T-helper 2 cell treated with Interferon-gamma antibody and Interleukin-4, amounts not matched to agents 5 μg/mL and 100 μg/mL, for 36 hours (primary cell): Measurements from ENCODE around the gene IFI44L.

Experiments used
- DNase-seq: peaks from one replicate; pipeline ENCODE4 v3.0.0; 2021; ENCODE audit warnings: low spot score
- H3K27ac Mint-ChIP-seq: one replicate; pipeline ENCODE4 v1.8.0; 2021; ENCODE audit warnings: mild to moderate bottlenecking, mixed read lengths
- H3K27me3 Mint-ChIP-seq: one replicate; pipeline ENCODE4 v1.8.0; 2021; ENCODE audit warnings: low read depth, mixed read lengths
- H3K36me3 Mint-ChIP-seq: one replicate; pipeline ENCODE4 v1.8.0; 2021; ENCODE audit warnings: low read depth, mixed read lengths
- H3K4me1 Mint-ChIP-seq: one replicate; pipeline ENCODE4 v1.8.0; 2021; ENCODE audit warnings: low read depth, mixed read lengths
- H3K4me3 Mint-ChIP-seq: one replicate; pipeline ENCODE4 v1.8.0; 2022; ENCODE audit warnings: mild to moderate bottlenecking, moderate library complexity, mixed read lengths
- H3K9me3 Mint-ChIP-seq: one replicate; pipeline ENCODE4 v1.8.0; 2021; ENCODE audit warnings: mixed read lengths

The IFI44L gene

GRCh38 chr1:78652019-78652560 lies 31.8 kb downstream of the IFI44L start:
- peaks cover 13% of the 10 kb centered on the region for H3K9me3 Mint-ChIP-seq
- H3K4me1 Mint-ChIP-seq: peaks cover 38% of the 10 kb centered on the region
- H3K4me3 Mint-ChIP-seq: peak overlapping the region; percentile 92
- no peak for DNase-seq
- no peaks in the 10 kb centered on the region for H3K27me3 Mint-ChIP-seq
- H3K36me3 Mint-ChIP-seq: peaks cover 37% of the 10 kb centered on the region
- H3K27ac Mint-ChIP-seq: no peak overlapping the region

DNA sequence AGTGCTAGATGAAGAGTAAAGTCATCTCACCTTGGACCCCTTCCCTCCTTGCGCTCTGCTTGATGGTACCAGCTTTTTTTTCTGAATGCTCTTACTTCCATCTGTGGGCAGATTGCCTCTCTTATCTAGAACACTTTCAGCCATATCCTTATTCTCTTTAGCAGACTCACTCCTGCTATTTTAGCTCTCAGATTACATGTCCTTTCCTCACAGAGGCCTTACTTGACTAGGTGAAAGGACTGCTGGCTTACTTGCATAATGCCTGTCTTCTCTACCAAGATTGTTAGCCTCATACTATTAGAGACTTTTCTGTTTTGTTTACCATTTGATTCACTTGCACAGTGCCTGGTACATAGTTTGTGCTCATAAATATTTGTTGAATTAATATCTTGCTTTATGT lies 38.7 kb downstream of the IFI44L start:
- Mint-ChIP-seq H3K4me1 (peaks cover 27% of the 10 kb centered on the region), H3K9me3 (no peaks in the 10 kb centered on the region), H3K36me3 (peaks cover 59% of the 10 kb centered on the region), H3K4me3 (no peak overlapping the region), H3K27me3 (no peaks in the 10 kb centered on the region), H3K27ac (no peak overlapping the region)
- DNase-seq: no peak

DNA sequence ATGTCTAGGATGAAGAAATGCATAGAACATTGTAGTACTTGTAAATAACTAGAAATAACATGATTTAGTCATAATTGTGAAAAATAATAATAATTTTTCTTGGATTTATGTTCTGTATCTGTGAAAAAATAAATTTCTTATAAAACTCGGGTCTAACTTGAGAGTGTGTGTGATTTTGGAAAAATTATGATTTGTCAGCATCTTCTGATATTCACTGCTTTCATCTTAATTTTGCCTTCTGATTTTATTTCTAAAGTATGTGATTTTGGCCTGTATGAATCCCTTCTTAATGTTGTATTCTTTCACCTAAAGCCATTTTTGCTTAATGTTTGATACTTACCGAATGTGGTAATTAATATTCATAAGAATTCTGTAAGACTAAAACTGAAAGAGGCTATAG lies 43.7 kb downstream of the IFI44L start:
- Mint-ChIP-seq H3K27me3 (no peaks in the 10 kb centered on the region), H3K4me3 (no peak overlapping the region), H3K36me3 (peaks cover 39% of the 10 kb centered on the region), H3K4me1 (peaks cover 5% of the 10 kb centered on the region), H3K9me3 (no peaks in the 10 kb centered on the region), H3K27ac (no peak overlapping the region)
- no peak for DNase-seq

GRCh38 chr1:78664763-78665162 lies 44.5 kb downstream of the IFI44L start:
- Mint-ChIP-seq H3K27me3 (no peaks in the 10 kb centered on the region), H3K9me3 (no peaks in the 10 kb centered on the region), H3K4me3 (no peak overlapping the region), H3K36me3 (peaks cover 31% of the 10 kb centered on the region), H3K4me1 (no peaks in the 10 kb centered on the region), H3K27ac (no peak overlapping the region)
- DNase-seq: no peak

DNA sequence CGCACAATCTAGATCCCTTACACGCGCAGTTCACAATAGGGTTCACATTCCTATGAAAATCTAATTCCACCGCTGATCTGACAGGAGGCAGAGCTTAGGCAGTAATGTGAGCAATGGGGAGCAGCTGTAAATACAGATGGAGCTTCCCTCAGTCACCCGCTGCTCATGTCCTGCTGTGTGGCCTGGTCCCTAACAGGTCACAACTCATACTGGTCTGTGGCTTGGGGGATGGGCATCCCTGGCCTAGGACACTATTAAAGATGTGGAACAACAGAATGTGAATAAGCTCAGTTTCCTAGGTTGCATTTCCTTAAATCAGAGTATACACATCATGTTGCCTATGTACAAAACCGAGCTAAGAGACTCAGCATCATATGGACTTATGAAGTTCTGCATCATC lies 45.6 kb downstream of the IFI44L start:
- peaks cover 23% of the 10 kb centered on the region for H3K36me3 Mint-ChIP-seq
- H3K4me1 Mint-ChIP-seq: peaks cover 7% of the 10 kb centered on the region
- H3K27me3 Mint-ChIP-seq: no peaks in the 10 kb centered on the region
- H3K9me3 Mint-ChIP-seq: no peaks in the 10 kb centered on the region
- no peak overlapping the region for H3K4me3 Mint-ChIP-seq
- no peak for DNase-seq
- no peak overlapping the region for H3K27ac Mint-ChIP-seq

GRCh38 chr1:78667939-78668338 lies 47.7 kb downstream of the IFI44L start:
- H3K9me3 Mint-ChIP-seq: no peaks in the 10 kb centered on the region
- no peak overlapping the region for H3K27ac Mint-ChIP-seq
- H3K36me3 Mint-ChIP-seq: peaks cover 11% of the 10 kb centered on the region
- H3K27me3 Mint-ChIP-seq: no peaks in the 10 kb centered on the region
- H3K4me1 Mint-ChIP-seq: peaks cover 8% of the 10 kb centered on the region
- no peak for DNase-seq
- no peak overlapping the region for H3K4me3 Mint-ChIP-seq

- no peak for DNase-seq
- no peaks in the 10 kb centered on the region for H3K27me3 Mint-ChIP-seq
- H3K4me3 Mint-ChIP-seq: no peak overlapping the region
- peaks cover 6% of the 10 kb centered on the region for H3K36me3 Mint-ChIP-seq
- H3K27ac Mint-ChIP-seq: no peak overlapping the region
- H3K9me3 Mint-ChIP-seq: no peaks in the 10 kb centered on the region
- peaks cover 8% of the 10 kb centered on the region for H3K4me1 Mint-ChIP-seq
These were observed 48.2 kb downstream of the IFI44L start for GRCh38 chr1:78668427-78668826.

GRCh38 chr1:78672428-78672827 lies 52.2 kb downstream of the IFI44L start:
- no peak overlapping the region for H3K27ac Mint-ChIP-seq
- no peak overlapping the region for H3K4me3 Mint-ChIP-seq
- no peaks in the 10 kb centered on the region for H3K36me3 Mint-ChIP-seq
- no peaks in the 10 kb centered on the region for H3K27me3 Mint-ChIP-seq
- no peaks in the 10 kb centered on the region for H3K9me3 Mint-ChIP-seq
- no peak for DNase-seq
- peaks cover 10% of the 10 kb centered on the region for H3K4me1 Mint-ChIP-seq

DNA sequence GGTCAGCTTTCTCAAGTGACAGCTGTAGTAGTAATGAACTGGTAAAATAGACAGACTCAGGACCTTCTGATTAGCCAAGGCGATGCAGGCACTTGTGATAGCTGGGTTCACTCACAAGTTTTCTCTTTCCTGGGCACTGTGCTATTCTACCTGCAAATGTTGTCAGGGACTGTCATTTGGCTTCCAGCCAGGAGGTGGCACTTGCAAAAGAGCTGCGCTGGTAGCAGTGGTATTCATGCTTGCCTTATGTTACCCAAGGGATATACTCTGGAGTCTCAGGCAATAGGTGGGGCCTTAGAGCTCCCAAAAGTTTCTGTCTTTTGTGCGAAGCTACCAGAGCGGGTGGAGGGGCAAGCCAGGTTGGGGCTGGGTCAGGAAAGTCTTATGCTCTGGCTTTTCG lies 52.9 kb downstream of the IFI44L start:
- no peaks in the 10 kb centered on the region for H3K36me3 Mint-ChIP-seq
- H3K4me1 Mint-ChIP-seq: peaks cover 14% of the 10 kb centered on the region
- no peak overlapping the region for H3K4me3 Mint-ChIP-seq
- no peaks in the 10 kb centered on the region for H3K27me3 Mint-ChIP-seq
- H3K9me3 Mint-ChIP-seq: no peaks in the 10 kb centered on the region
- H3K27ac Mint-ChIP-seq: no peak overlapping the region
- no peak for DNase-seq

- Mint-ChIP-seq H3K36me3 (peaks cover 3% of the 10 kb centered on the region), H3K4me3 (no peak overlapping the region), H3K9me3 (no peaks in the 10 kb centered on the region), H3K27ac (no peak overlapping the region), H3K4me1 (peaks cover 12% of the 10 kb centered on the region), H3K27me3 (peaks cover 2% of the 10 kb centered on the region)
- DNase-seq: no peak
These were observed 56.2 kb downstream of the IFI44L start for GRCh38 chr1:78676347-78676982.

DNA sequence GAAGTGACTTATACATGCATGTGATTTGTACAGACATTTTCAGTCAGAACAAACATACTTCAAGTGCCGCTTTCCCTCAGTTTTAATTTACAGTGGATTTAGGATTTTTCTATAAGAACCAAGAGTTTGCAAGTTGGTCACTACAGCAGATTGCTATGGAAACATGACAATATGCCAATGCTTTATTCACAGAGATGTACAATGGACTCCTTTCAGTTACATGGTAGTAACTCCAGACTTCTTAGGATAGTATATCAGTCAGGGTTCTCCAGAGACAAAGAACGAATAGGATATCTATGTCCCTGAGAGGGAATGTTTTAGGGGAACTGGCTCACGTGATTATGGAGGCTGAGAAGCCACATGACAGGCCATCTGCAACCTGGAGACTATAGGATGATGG lies 56.7 kb downstream of the IFI44L start:
- H3K27ac Mint-ChIP-seq: no peak overlapping the region
- H3K36me3 Mint-ChIP-seq: peaks cover 3% of the 10 kb centered on the region
- peaks cover 12% of the 10 kb centered on the region for H3K4me1 Mint-ChIP-seq
- no peak overlapping the region for H3K4me3 Mint-ChIP-seq
- no peak for DNase-seq
- H3K9me3 Mint-ChIP-seq: no peaks in the 10 kb centered on the region
- peaks cover 2% of the 10 kb centered on the region for H3K27me3 Mint-ChIP-seq

- Mint-ChIP-seq H3K4me1 (peaks cover 12% of the 10 kb centered on the region), H3K27me3 (peaks cover 7% of the 10 kb centered on the region), H3K27ac (peak overlapping the region; percentile 67), H3K9me3 (no peaks in the 10 kb centered on the region), H3K4me3 (peak overlapping the region; percentile 58), H3K36me3 (peaks cover 3% of the 10 kb centered on the region)
- DNase-seq: no peak
These were observed 57.5 kb downstream of the IFI44L start for GRCh38 chr1:78677788-78678187.

GRCh38 chr1:78678324-78678723 lies 58.1 kb downstream of the IFI44L start:
- Mint-ChIP-seq H3K4me1 (peaks cover 12% of the 10 kb centered on the region), H3K9me3 (no peaks in the 10 kb centered on the region), H3K27me3 (peaks cover 7% of the 10 kb centered on the region), H3K27ac (peak overlapping the region; percentile 67), H3K36me3 (peaks cover 3% of the 10 kb centered on the region), H3K4me3 (peak overlapping the region; percentile 58)
- DNase-seq: no peak

GRCh38 chr1:78681265-78681664 lies 61.0 kb downstream of the IFI44L start:
- Mint-ChIP-seq H3K27me3 (peaks cover 19% of the 10 kb centered on the region), H3K4me3 (no peak overlapping the region), H3K9me3 (no peaks in the 10 kb centered on the region), H3K27ac (no peak overlapping the region), H3K4me1 (peaks cover 12% of the 10 kb centered on the region), H3K36me3 (peaks cover 3% of the 10 kb centered on the region)
- DNase-seq: no peak

GRCh38 chr1:78682496-78682895 lies 62.2 kb downstream of the IFI44L start:
- peaks cover 19% of the 10 kb centered on the region for H3K27me3 Mint-ChIP-seq
- peaks cover 10% of the 10 kb centered on the region for H3K4me1 Mint-ChIP-seq
- no peak for DNase-seq
- no peaks in the 10 kb centered on the region for H3K9me3 Mint-ChIP-seq
- H3K27ac Mint-ChIP-seq: no peak overlapping the region
- peaks cover 3% of the 10 kb centered on the region for H3K36me3 Mint-ChIP-seq
- H3K4me3 Mint-ChIP-seq: no peak overlapping the region
